ENCODE measurements around the gene MAPT.

The MAPT gene

GRCh38 chr17:45958307-45958706, 64.0 kb downstream of the MAPT start:
- in situ Hi-C loops (cut with HindIII; ENCODE audit: low sequenced_read_pairs) = no loop called here
- no peak for DNase-seq (ENCODE audit: low read depth, low spot score)
- H3K4me3 ChIP-seq (ENCODE audit: low read depth, low read length) = no peak overlapping the region
- TF ChIP-seq CTCF (IDR thresholded peaks at IDR 0.05; ENCODE audit: low read depth, low read length) = no peak

- TF ChIP-seq CTCF (IDR thresholded peaks at IDR 0.05; ENCODE audit: low read depth, low read length) = no peak
- in situ Hi-C loops (cut with HindIII; ENCODE audit: low sequenced_read_pairs) = no loop called here
These were observed 64.8 kb downstream of the MAPT start for GRCh38 chr17:45958994-45959665.

GRCh38 chr17:45960311-45960710, 66.0 kb downstream of the MAPT start:
- TF ChIP-seq CTCF (IDR thresholded peaks at IDR 0.05; ENCODE audit: low read depth, low read length) = no peak

More at GRCh38 chr17:45958994-45959665, 64.8 kb downstream of the MAPT start:
- H3K4me3 ChIP-seq (ENCODE audit: low read depth, low read length) = no peak overlapping the region
- DNase-seq (ENCODE audit: low read depth, low spot score) = no peak

GRCh38 chr17:45961206-45961605, 66.9 kb downstream of the MAPT start:
- DNase-seq (ENCODE audit: low read depth, low spot score) = no peak
- in situ Hi-C loops (cut with HindIII; ENCODE audit: low sequenced_read_pairs) = no loop called here
- no peak for TF ChIP-seq CTCF (IDR thresholded peaks at IDR 0.05; ENCODE audit: low read depth, low read length)
- H3K4me3 ChIP-seq (ENCODE audit: low read depth, low read length) = no peak overlapping the region

More at GRCh38 chr17:45960311-45960710, 66.0 kb downstream of the MAPT start:
- DNase-seq (ENCODE audit: low read depth, low spot score) = no peak
- no peak overlapping the region for H3K4me3 ChIP-seq (ENCODE audit: low read depth, low read length)
- in situ Hi-C loops (cut with HindIII; ENCODE audit: low sequenced_read_pairs) = no loop called here

- TF ChIP-seq CTCF (IDR thresholded peaks at IDR 0.05; ENCODE audit: low read depth, low read length) = no peak
- in situ Hi-C loops (cut with HindIII; ENCODE audit: low sequenced_read_pairs) = no loop called here
- no peak overlapping the region for H3K4me3 ChIP-seq (ENCODE audit: low read depth, low read length)
- no peak for DNase-seq (ENCODE audit: low read depth, low spot score)
These were observed 68.0 kb downstream of the MAPT start for GRCh38 chr17:45962221-45962972.

- no peak overlapping the region for H3K4me3 ChIP-seq (ENCODE audit: low read depth, low read length)
- no peak for TF ChIP-seq CTCF (IDR thresholded peaks at IDR 0.05; ENCODE audit: low read depth, low read length)
- in situ Hi-C loops (cut with HindIII; ENCODE audit: low sequenced_read_pairs) = no loop called here
- DNase-seq (ENCODE audit: low read depth, low spot score) = no peak
These were observed 68.9 kb downstream of the MAPT start for GRCh38 chr17:45963283-45963682.
